ENCODE data around the gene S100A11. TPM values are rescaled to one million over a fixed set of nuclear protein-coding genes. Genes with fewer than 3 reads are reported as not detected.

Gene S100A11
- total RNA-seq, 1 experiment from 2014 or later, result 126 TPM

GRCh38 chr1:152049291-152050083 is 12.7 kb upstream of the S100A11 start:
- ChIA-PET POLR2A (no interaction called here), CTCF (interaction anchor here (0.6 to 2.7 kb wide), 5 partner anchors 13 to 409 kb away, joined by 4 to 12 read pairs (median 9); partner anchors contain the start of gene S100A11)
- TF ChIP-seq JUN (CRISPR knock-in tag; IDR thresholded peaks at IDR 0.05), result no peak
- TF ChIP-seq TEAD4 (CRISPR knock-in tag; IDR thresholded peaks at IDR 0.05), result no peak
- TF ChIP-seq NR1H2 (CRISPR knock-in tag; IDR thresholded peaks at IDR 0.05), result no peak
- TF ChIP-seq GABPB1 (CRISPR knock-in tag; IDR thresholded peaks at IDR 0.05), result no peak
- Mint-ChIP-seq H3K4me1 (peaks cover 32% of the 10 kb centered on the region), H3K27ac (no peak overlapping the region), H3K4me3 (no peak overlapping the region), H3K9me3 (no peaks in the 10 kb centered on the region), H3K27me3 (ENCODE audit: low read depth) (peaks cover 17% of the 10 kb centered on the region; the same call in 1 of the 2 replicates), H3K36me3 (no peaks in the 10 kb centered on the region)
- DNase-seq (ENCODE audit: low spot score), result no peak
- ATAC-seq, result no peak

DNA sequence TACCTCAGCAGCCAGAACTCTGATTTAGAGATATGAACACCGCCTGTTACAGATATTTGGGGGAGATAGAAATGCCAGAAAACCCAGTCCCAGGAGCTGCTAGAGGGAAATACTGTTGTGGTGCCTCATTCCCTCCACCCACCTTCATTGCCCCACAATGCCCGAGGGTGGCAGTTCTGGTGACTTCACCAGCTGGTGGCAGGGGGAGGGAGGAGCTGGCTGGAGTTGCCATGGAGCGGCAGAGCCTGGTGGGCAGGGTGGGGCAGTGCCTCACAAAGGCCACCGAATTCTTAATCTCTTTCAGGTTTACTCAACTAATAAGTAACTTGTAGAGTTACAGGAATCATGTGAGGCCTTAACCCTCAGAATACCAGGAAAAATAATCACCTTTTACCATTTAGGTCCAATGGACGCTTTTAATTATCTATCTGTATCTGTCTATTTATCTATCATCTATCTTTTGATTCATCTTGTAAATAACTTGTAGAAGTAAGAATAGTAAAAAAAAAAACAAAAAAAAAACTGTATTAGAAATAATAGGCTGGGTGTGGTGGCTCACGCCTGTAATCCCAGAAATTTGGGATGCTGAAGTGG is 11.7 kb upstream of the S100A11 start:
- Mint-ChIP-seq H3K27me3 (ENCODE audit: low read depth) (peaks cover 12% of the 10 kb centered on the region; the same call in 1 of the 2 replicates), H3K4me3 (peak overlapping the region; percentile 63)

More for the DNA sequence above, 11.7 kb upstream of the S100A11 start:
- peaks cover 39% of the 10 kb centered on the region for H3K4me1 Mint-ChIP-seq
- ChIA-PET POLR2A (interaction anchor here (0.6 to 1.0 kb wide), 3 partner anchors 9 to 61 kb away, joined by 4 to 5 read pairs (median 4); no protein-coding TSS in a partner anchor), CTCF (interaction anchor here (0.9 to 2.7 kb wide), 11 partner anchors 12 to 410 kb away, joined by 3 to 15 read pairs (median 5); partner anchors contain the start of gene S100A11)
- no peaks in the 10 kb centered on the region for H3K9me3 Mint-ChIP-seq
- no peaks in the 10 kb centered on the region for H3K36me3 Mint-ChIP-seq
- ATAC-seq, result peak; percentile 14
- TF ChIP-seq, protein P1, sequence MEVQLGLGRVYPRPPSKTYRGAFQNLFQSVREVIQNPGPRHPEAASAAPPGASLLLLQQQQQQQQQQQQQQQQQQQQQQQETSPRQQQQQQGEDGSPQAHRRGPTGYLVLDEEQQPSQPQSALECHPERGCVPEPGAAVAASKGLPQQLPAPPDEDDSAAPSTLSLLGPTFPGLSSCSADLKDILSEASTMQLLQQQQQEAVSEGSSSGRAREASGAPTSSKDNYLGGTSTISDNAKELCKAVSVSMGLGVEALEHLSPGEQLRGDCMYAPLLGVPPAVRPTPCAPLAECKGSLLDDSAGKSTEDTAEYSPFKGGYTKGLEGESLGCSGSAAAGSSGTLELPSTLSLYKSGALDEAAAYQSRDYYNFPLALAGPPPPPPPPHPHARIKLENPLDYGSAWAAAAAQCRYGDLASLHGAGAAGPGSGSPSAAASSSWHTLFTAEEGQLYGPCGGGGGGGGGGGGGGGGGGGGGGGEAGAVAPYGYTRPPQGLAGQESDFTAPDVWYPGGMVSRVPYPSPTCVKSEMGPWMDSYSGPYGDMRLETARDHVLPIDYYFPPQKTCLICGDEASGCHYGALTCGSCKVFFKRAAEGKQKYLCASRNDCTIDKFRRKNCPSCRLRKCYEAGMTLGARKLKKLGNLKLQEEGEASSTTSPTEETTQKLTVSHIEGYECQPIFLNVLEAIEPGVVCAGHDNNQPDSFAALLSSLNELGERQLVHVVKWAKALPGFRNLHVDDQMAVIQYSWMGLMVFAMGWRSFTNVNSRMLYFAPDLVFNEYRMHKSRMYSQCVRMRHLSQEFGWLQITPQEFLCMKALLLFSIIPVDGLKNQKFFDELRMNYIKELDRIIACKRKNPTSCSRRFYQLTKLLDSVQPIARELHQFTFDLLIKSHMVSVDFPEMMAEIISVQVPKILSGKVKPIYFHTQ (CRISPR knock-in tag; IDR thresholded peaks at IDR 0.05), result no peak
- TF ChIP-seq, protein P2, sequence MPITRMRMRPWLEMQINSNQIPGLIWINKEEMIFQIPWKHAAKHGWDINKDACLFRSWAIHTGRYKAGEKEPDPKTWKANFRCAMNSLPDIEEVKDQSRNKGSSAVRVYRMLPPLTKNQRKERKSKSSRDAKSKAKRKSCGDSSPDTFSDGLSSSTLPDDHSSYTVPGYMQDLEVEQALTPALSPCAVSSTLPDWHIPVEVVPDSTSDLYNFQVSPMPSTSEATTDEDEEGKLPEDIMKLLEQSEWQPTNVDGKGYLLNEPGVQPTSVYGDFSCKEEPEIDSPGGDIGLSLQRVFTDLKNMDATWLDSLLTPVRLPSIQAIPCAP (CRISPR knock-in tag; IDR thresholded peaks at IDR 0.05), result no peak
- TF ChIP-seq ESRRA (CRISPR knock-in tag; IDR thresholded peaks at IDR 0.05; ENCODE audit: borderline replicate concordance) (no peak), TCF7 (CRISPR knock-in tag; IDR thresholded peaks at IDR 0.05; ENCODE audit: low read depth) (no peak), NFATC4 (CRISPR knock-in tag; IDR thresholded peaks at IDR 0.05) (no peak), USF2 (CRISPR knock-in tag; IDR thresholded peaks at IDR 0.05) (no peak), ETV6 (CRISPR knock-in tag; IDR thresholded peaks at IDR 0.05) (no peak), FOXK1 (CRISPR knock-in tag; IDR thresholded peaks at IDR 0.05) (no peak), CREB1 (CRISPR knock-in tag; IDR thresholded peaks at IDR 0.05) (no peak), GRHL2 (CRISPR knock-in tag; IDR thresholded peaks at IDR 0.05; ENCODE audit: insufficient replicate concordance, severe bottlenecking) (no peak)
- TF ChIP-seq, protein P3, sequence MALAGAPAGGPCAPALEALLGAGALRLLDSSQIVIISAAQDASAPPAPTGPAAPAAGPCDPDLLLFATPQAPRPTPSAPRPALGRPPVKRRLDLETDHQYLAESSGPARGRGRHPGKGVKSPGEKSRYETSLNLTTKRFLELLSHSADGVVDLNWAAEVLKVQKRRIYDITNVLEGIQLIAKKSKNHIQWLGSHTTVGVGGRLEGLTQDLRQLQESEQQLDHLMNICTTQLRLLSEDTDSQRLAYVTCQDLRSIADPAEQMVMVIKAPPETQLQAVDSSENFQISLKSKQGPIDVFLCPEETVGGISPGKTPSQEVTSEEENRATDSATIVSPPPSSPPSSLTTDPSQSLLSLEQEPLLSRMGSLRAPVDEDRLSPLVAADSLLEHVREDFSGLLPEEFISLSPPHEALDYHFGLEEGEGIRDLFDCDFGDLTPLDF (CRISPR knock-in tag; IDR thresholded peaks at IDR 0.05), result no peak
- TF ChIP-seq, protein P4, sequence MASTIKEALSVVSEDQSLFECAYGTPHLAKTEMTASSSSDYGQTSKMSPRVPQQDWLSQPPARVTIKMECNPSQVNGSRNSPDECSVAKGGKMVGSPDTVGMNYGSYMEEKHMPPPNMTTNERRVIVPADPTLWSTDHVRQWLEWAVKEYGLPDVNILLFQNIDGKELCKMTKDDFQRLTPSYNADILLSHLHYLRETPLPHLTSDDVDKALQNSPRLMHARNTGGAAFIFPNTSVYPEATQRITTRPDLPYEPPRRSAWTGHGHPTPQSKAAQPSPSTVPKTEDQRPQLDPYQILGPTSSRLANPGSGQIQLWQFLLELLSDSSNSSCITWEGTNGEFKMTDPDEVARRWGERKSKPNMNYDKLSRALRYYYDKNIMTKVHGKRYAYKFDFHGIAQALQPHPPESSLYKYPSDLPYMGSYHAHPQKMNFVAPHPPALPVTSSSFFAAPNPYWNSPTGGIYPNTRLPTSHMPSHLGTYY (CRISPR knock-in tag; IDR thresholded peaks at IDR 0.05), result no peak
- peak overlapping the region; percentile 99 for H3K27ac Mint-ChIP-seq
- DNase-seq (ENCODE audit: low spot score), result peak; percentile 29
